HG03521 (cell line): ENCODE data around the gene LRRC10.

ENCODE experiments used
- ATAC-seq: cut with Tn5 transposase; IDR thresholded peaks from one replicate; pipeline ENCODE4 v1.9.1; 2021; ENCODE audit warnings: mild to moderate bottlenecking, moderate library complexity; ENCODE audit not compliant: unreplicated experiment

Gene LRRC10

DNA sequence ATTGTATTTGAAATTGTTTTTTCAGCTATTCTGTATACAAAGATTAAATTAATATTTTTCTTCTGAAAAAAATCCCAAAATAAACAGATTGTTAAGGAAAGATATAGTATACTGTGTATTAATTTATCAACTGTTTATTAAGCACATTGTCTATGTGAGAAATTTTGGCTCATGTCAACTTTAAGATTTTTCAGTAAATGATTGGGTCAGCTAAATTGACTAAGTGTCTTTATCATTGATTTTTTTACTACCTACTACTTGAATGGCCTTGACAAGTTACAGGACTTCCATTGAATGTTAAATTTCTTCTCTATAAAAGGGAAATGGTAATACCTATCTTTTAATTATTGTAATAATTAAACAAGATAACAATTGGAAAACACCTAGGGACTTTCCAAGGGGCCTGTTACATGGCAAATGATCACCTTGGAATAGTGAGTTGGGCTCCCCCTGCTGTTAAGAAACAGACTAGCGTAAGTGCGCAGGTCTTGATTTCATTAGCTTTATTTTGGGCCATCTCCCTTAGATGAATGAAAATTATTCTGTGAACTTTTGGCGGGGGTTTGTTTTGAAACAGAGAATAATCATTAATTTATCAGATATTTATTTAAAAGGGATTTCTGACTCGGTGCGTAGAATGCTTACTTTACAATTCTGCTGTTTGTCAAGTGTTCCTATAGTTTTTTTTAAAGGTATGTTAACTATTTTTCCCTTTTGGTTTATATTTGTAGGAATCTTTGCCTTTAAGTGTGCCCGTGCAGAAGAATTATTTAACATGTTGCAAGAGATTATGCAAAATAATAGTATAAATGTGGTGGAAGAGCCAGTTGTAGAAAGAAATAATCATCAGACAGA, 39.9 kb downstream of the LRRC10 start:
- ATAC-seq = peak; percentile 73

DNA sequence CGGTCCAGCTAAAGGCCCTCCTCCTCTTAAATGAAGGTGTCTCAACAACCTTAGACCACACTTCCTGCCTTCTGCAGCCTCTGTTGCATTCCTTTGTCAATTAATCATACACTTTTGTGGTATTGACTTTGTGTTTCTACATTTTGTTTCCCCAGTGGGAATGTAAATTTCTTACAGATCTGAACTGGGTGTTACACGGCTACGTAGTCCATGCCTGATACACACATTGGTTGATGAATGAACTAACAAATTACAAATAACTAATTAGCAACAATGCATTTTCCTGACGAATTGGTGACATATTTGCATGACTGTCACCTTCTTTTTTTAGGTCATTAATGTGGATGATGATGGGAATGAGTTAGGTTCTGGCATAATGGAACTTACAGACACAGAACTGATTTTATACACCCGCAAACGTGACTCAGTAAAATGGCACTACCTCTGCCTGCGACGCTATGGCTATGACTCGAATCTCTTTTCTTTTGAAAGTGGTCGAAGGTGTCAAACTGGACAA, 40.6 kb downstream of the LRRC10 start:
- ATAC-seq = no peak

DNA sequence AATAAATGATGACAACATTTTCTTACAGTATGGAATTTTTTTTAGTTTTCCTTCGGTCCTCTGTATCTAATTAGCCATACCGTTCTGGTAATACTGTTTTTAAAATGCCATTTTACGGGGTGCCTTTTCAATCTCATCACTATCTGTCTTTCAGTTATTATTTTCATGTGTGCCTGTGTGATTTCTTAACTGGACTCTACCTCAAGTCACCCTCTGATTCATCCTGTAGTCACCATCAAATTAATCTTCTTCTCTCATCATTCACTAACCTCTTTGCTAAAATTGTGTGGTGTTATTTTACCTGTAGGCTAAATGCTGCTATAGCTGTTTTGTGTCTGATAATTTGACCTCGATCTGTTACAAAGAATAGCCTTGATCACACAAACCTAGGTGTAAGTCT, 41.5 kb downstream of the LRRC10 start:
- ATAC-seq = no peak

DNA sequence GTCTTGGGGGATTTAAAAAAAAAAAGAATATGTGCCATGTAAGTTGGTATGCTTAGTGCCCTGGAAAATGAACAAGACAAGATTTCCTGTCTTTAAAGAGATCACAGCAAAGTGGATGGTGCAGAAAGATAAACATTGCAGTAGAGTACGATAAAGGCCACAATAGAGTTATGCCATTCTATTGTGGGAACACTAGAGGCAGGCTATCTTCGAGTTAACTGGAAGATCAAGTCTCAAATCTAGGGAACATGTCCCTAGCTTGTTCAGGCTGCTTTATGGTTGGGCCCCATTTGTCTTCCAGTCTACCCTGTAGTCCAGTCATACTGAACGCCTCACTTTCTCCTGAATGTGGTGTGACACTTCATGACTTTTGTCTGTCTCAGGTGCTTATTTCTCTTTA, 44.1 kb downstream of the LRRC10 start:
- no peak for ATAC-seq

DNA sequence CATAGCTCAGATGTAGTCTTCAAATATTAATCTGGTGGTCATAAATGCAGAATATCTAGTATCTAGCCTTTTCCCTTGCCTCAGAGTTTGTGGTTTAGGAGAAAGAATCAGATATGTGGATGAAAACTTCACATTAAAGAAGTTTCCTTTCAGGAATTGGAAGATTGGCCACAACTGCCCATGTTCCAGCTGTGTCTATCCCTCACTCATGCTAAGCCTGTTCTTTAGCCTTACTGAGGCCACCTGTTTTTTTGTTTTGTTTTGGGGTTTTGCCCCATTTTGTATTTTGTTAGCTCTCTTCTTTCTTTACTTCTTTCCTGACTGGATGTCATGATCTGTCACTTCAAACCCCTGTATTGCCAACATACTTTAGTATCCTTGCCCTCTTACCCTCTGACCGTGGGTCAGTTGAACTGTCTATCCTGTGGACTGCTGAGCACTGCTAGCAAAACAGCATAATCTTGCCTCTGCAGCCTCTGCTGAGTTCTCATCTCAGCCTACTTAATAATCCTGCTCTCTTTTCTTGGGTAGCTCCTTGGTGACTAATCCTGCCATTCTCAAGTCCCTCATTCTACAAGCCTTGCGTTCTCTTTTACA, 47.4 kb downstream of the LRRC10 start:
- no peak for ATAC-seq
